Stimulated activated naive CD8-positive, alpha-beta T cell treated with anti-CD3 and anti-CD28 coated beads, Interleukin-15, amount 100 ng/mL, for 72 hours (primary cell): Measurements from ENCODE around the gene KMT5B.
A peak's percentile ranks its signal among the peaks of the same experiment; 100 is the strongest.

Experiments
- ATAC-seq: fragments of 150-1000 bp; cut with Tn5 transposase; 2 replicates; pipeline ENCODE4 v1.10.0; 2021; ENCODE audit warnings: mild to moderate bottlenecking, moderate library complexity
- DNase-seq, 2 donors: peaks; one replicate each; pipeline ENCODE4 v3.0.0; 2021 to 2022
- H3K27ac Mint-ChIP-seq, 2 donors: one replicate each; pipeline ENCODE4 v1.8.0; 2022; ENCODE audit warnings: mild to moderate bottlenecking in 2 of 2, mixed read lengths in 2 of 2, moderate library complexity in 2 of 2
- H3K27me3 Mint-ChIP-seq: one replicate; pipeline ENCODE4 v1.8.0; 2022; ENCODE audit warnings: mixed read lengths
- H3K4me1 Mint-ChIP-seq: one replicate; pipeline ENCODE4 v1.8.0; 2022; ENCODE audit warnings: mild to moderate bottlenecking, mixed read lengths
- H3K4me3 Mint-ChIP-seq, 2 donors: one replicate each; pipeline ENCODE4 v1.8.0; 2022; ENCODE audit warnings: mild to moderate bottlenecking in 2 of 2, mixed read lengths in 2 of 2, moderate library complexity in 1 of 2
- H3K9me3 Mint-ChIP-seq, 2 donors: one replicate each; pipeline ENCODE4 v1.8.0; 2022; ENCODE audit warnings: mixed read lengths in 2 of 2

Gene KMT5B

DNA sequence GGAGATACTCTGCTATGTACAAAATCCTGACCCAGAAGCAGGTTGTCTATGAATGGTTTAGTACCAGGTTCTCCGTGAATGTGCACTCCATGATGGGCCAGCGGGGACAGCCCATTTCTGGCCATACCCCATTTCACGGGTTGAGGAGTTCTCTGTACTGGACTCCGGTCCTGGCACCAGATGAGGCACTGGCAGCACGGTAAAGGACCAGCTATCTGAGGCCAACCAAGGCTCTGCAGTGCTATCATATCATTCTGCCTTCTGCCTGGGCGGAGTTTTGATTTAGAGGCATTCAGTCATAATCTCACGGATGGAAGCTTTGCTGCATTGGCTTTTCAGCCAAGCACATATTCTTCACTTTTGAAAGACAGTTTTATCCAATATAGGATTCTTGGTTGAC lies 18.5 kb upstream of the KMT5B start:
- DNase-seq (no peak), ATAC-seq (no peak)
- Mint-ChIP-seq H3K27me3 (peaks cover 10% of the 10 kb centered on the region), H3K4me1 (no peaks in the 10 kb centered on the region), H3K4me3 (no peak overlapping the region), H3K9me3 (peaks cover 17 to 28% of the 10 kb centered on the region in 2 donors), H3K27ac (no peak overlapping the region)

DNA sequence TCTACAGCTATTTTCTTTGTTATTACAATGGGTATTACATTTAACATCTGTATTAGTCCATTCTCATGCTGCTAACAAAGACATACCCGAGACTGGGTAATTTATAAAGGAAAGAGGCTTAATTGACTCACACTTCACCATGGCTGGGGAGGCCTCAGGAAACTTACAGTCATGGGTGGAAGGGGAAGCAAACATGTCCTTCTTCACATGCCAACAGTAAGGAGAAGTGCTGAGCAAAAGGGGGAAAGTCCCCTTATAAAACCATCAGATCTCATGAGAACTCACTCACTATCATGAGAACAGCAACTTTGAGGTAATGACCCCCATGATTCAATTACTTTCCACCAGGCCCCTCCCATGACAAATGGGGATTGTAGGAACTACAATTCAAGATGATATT lies 16.5 kb upstream of the KMT5B start:
- Mint-ChIP-seq H3K9me3 (peaks cover 17 to 36% of the 10 kb centered on the region in 2 donors), H3K4me3 (no peak overlapping the region), H3K27ac (no peak overlapping the region), H3K4me1 (no peaks in the 10 kb centered on the region), H3K27me3 (peaks cover 10% of the 10 kb centered on the region)
- ATAC-seq (no peak), DNase-seq (no peak)

DNA sequence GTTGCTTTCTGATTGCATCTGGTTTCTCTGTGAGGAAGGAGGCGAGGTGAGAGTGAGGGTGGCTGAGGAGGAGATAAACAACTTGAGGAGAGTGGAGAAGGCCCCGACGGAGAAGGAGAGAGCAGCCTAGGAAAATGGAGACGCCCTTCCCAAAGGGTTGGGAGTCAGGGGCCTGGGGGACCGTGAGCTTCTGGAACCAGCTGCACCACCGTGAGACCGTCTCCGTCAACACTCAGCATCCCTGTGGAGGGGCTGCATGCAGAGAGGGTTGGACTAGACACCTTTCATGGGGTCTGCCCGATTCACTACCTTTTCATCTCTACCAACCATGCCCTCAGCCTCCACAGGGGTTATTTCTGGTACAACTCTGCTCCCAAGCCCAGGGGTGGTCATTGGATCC lies 13.3 kb upstream of the KMT5B start:
- peaks cover 8% of the 10 kb centered on the region for H3K27me3 Mint-ChIP-seq
- H3K4me3 Mint-ChIP-seq = no peak overlapping the region
- no peak for ATAC-seq
- DNase-seq = no peak
- H3K27ac Mint-ChIP-seq = no peak overlapping the region
- H3K4me1 Mint-ChIP-seq = no peaks in the 10 kb centered on the region
- peaks cover 17 to 36% of the 10 kb centered on the region in 2 donors for H3K9me3 Mint-ChIP-seq

DNA sequence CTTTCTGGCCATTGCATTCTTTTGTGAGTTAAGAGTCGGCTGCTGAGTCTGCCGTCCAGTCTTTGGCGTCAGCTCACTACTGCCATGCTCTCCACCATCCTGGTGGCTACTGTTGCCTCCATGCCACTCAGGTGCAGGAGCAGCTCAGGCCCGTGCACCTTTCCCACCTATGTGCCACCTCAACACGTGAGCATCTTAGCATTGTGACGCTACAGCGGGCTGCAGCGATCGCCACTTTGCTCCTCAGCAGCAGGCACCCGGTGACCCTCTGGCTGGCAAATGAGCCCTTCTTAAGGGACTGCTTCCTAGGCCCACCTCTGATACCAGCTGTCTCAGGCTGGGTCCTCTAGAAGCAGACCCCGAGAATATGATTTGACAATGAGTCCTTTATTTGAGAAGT lies 11.5 kb upstream of the KMT5B start:
- H3K27ac Mint-ChIP-seq = no peak overlapping the region
- no peaks in the 10 kb centered on the region for H3K4me1 Mint-ChIP-seq

DNA sequence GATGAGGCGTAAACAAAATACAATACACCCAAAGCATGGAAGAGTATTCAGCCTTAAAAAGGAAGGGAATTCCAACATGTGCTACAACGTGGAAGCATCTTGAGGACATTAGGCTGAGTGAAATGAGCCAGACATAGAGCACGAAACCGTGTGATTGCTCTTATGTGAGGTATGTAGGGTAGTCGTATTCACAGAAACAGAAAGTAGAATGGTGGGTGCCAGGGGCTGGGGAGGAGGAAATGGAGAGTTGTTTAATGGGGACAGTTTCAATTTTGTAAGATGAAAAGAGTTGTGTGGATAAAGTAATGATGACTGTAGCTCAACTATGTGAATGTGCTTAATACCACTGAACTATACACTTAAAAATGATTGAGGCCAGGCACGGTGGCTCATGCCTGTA lies 10.2 kb upstream of the KMT5B start:
- ATAC-seq (no peak), DNase-seq (no peak)
- peaks cover 8% of the 10 kb centered on the region for H3K27me3 Mint-ChIP-seq
- H3K27ac Mint-ChIP-seq = no peak overlapping the region
- H3K4me3 Mint-ChIP-seq = no peak overlapping the region
- H3K4me1 Mint-ChIP-seq = no peaks in the 10 kb centered on the region
- peaks cover 0 to 16% of the 10 kb centered on the region in 2 donors for H3K9me3 Mint-ChIP-seq

More for the DNA sequence above, 11.5 kb upstream of the KMT5B start:
- H3K4me3 Mint-ChIP-seq = no peak overlapping the region
- H3K9me3 Mint-ChIP-seq = peaks cover 12 to 29% of the 10 kb centered on the region in 2 donors
- peaks cover 8% of the 10 kb centered on the region for H3K27me3 Mint-ChIP-seq
- DNase-seq (no peak), ATAC-seq (no peak)

DNA sequence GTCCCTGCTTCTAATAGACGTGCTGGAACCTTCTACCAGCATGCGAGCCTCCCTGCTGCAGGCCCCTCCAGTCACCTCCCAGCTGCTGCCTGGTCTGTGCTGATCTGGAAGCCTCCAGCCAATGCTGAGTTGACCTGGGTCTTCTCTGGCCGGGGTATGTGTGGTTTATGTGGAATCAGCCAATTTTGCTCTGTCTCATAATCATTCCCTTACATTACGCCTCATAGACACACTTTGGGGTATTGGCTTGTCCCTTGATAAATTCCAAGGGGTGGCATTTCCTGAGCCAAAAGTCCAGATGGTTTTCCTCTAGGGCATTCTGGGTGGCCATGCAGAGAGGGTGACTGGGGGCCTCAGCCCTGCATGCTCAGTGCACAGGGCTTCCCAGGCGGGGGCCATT lies 8.3 kb upstream of the KMT5B start:
- peak overlapping the region in 1 of 2 donors; percentile 12 for H3K27ac Mint-ChIP-seq
- peaks cover 0 to 5% of the 10 kb centered on the region in 2 donors for H3K9me3 Mint-ChIP-seq
- DNase-seq = no peak
- no peak for ATAC-seq
- no peak overlapping the region for H3K4me3 Mint-ChIP-seq
- H3K4me1 Mint-ChIP-seq = no peaks in the 10 kb centered on the region
- peaks cover 8% of the 10 kb centered on the region for H3K27me3 Mint-ChIP-seq

DNA sequence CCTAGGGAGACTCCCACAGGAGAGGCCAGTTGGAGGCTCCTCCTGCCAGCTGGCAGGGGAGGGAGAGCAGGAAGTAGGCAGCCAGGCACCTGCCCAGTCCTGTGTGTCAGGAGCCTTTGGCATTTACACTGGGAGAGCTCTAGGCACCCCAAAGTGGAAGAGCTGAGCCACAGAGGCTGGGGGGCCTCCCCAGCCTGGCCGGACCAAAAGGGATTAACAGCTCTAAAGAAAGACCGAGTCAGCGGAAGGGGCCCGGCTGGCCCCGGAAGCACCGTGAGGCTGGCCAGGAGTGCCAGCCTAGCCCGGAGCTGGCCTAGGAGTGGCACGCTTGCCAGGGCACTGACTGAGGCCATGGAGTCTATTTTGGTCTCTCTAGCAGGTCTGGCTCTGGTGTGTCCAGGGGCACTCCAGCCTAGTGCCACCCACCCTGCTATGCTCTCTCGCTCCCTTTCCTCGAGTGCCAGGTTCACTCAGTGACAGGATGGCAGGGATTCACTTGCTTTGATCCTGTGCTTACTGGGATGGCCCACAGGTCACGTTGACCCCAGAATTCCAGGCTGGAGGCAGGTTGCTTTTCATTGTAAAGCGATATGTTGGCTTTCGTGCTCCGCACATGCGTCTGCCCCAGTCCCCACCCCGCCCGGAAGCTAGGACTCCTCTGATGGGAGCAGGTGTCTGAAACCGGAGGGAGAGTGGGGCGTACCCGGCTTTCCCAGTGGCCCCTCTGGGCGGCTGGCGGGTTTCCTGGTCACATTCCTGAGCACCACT lies 3.3 kb upstream of the KMT5B start:
- H3K4me1 Mint-ChIP-seq = peaks cover 28% of the 10 kb centered on the region
- no peak overlapping the region for H3K4me3 Mint-ChIP-seq
- no peaks in the 10 kb centered on the region for H3K9me3 Mint-ChIP-seq
- DNase-seq (no peak), ATAC-seq (no peak)
- H3K27ac Mint-ChIP-seq = peak overlapping the region in 1 of 2 donors; percentile 48
- peaks cover 21% of the 10 kb centered on the region for H3K27me3 Mint-ChIP-seq

DNA sequence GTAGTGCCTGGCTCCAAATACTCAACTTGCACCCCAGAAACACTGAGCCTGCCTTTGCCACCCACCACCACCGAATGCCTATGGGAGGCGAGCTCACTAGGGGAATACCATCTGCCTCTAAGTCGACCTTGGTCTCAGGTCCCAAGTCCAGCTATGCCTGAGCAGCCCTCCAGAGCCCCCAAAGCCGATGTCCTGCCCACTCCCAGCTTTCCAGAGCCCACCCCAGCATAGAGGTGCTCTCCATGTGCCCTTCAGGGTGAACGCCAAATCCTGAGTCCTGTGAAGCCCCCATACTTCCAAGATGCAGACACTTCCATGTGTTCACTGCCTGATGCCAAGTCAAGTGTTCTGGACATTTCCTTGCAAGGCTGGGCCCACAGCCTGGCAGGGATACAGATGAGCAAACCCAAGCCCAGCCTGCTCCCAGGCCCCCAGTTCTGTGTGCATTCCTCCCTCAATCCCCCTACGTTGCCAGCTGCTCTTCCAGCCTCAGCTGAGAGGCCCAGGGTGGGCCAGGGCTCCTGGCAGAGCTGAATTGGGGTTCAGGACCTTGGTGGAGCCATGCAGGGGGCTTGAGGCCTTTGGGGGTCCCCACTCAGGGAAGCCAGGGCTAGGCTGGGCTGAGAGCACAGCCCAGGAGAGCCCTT lies 2.6 kb upstream of the KMT5B start:
- H3K9me3 Mint-ChIP-seq = no peaks in the 10 kb centered on the region
- peaks cover 35% of the 10 kb centered on the region for H3K4me1 Mint-ChIP-seq
- ATAC-seq = no peak
- DNase-seq = no peak
- H3K4me3 Mint-ChIP-seq = peak overlapping the region; percentile 75 to 90
- no peak overlapping the region for H3K27ac Mint-ChIP-seq
- H3K27me3 Mint-ChIP-seq = peaks cover 21% of the 10 kb centered on the region

DNA sequence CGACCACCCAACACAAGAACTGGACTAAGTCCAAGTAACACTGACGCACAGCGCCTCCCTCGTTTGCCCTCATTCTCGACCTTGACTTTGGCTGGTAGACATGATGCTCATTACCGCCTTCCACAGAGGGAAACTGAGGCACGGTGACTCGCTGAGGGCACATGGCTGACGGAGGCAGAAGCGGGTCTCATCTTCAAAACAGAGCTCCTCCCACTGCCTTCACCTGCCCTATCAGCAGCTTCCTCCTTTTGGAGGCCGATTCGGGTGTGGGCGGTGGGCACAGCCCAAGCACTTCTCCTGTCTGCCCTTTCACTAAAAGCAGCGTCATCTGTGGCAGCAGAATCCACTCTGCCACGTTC lies 2.0 kb upstream of the KMT5B start:
- DNase-seq (peak; percentile 25 to 32), ATAC-seq (no peak)
- peaks cover 21% of the 10 kb centered on the region for H3K27me3 Mint-ChIP-seq
- peak overlapping the region; percentile 75 to 90 for H3K4me3 Mint-ChIP-seq
- peaks cover 41% of the 10 kb centered on the region for H3K4me1 Mint-ChIP-seq
- H3K27ac Mint-ChIP-seq = peak overlapping the region in 1 of 2 donors; percentile 19
- no peaks in the 10 kb centered on the region for H3K9me3 Mint-ChIP-seq

DNA sequence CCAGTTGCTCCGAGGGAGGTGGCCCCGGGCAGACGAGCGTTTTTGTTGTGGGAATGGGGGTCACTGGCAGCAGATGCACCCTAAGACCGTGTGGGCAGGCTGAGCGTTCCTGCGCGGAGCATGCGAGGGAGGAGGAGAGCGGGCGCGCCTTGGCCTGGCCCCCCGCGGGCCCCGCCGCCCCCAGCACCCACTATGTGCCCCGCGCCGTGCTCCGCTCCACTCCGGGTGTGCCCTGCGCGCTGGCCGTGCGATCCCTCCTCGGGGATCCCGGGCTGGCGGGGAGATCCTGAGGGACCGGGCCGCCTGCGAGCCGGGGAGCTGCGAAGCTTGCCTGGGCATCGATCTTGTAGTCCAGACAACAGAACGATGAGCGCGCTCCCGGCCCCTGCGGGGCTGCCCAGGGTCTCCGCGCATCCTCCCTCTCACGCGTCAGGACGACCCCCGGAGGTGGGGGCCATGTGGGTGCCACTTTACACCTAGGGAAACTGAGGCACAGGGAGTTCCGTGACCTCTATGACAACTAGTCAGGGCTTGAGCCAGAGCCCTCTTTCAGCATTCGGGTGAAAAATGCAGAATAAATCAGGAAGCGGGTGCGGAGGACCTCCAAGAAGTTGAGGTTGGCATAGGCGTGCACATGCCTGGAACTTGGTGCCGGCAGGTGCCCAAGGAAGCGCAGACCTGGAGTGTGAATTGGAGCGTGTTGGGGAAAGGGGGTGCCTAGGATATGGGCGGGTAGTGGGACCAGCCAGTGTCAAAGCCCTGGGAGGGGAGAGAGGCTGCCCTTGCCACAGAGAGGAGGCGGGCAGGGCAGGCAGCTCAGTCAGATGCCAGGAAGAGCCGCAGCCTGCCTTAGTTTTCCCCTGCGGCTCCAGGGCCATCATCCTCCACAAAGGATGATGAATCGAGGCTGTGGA lies 1.3 kb upstream of the KMT5B start:
- Mint-ChIP-seq H3K9me3 (no peaks in the 10 kb centered on the region), H3K4me1 (peaks cover 47% of the 10 kb centered on the region), H3K27ac (peak overlapping the region in 1 of 2 donors; percentile 34), H3K4me3 (peak overlapping the region; percentile 78 to 90), H3K27me3 (peaks cover 21% of the 10 kb centered on the region)
- peak in 1 of 2 donors; percentile 32 for DNase-seq
- ATAC-seq = peak; percentile 14

DNA sequence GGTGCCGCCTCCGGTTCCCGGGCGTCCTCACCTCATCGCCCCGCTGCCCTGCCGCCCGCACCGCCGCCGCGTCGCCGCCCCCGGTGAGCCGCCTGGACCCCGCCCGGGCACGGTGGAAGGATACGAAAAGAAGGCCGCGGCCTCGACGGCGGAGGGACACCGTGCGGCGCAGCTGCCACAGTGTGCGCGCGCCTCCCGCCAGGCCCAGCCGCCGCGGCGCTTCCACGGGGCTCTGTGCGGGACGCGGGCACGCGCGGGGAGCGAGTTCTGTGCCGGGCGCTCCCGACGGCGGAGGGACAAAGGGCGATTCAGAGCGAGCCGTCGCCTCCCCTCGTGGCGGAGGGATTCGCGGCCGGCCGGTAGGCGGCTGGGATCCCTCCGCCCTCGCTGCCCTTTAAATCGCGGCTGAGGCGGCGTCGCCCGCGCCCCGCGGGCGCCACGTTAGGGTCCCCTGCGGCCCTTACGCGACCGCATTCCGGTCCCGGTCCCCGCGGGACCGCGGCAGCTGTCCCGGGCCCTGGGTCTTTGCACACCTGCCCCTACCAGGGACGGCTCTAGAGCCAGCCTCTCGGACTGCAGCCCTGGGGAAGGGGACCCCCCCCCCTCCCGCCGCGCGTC lies 568 bp upstream of the KMT5B start:
- Mint-ChIP-seq H3K9me3 (no peaks in the 10 kb centered on the region), H3K4me1 (peaks cover 54% of the 10 kb centered on the region), H3K4me3 (peak overlapping the region; percentile 78 to 90), H3K27ac (peak overlapping the region; percentile 29 to 88), H3K27me3 (peaks cover 21% of the 10 kb centered on the region)
- peak; percentile 84 to 89 for DNase-seq
- ATAC-seq = peak; percentile 73

DNA sequence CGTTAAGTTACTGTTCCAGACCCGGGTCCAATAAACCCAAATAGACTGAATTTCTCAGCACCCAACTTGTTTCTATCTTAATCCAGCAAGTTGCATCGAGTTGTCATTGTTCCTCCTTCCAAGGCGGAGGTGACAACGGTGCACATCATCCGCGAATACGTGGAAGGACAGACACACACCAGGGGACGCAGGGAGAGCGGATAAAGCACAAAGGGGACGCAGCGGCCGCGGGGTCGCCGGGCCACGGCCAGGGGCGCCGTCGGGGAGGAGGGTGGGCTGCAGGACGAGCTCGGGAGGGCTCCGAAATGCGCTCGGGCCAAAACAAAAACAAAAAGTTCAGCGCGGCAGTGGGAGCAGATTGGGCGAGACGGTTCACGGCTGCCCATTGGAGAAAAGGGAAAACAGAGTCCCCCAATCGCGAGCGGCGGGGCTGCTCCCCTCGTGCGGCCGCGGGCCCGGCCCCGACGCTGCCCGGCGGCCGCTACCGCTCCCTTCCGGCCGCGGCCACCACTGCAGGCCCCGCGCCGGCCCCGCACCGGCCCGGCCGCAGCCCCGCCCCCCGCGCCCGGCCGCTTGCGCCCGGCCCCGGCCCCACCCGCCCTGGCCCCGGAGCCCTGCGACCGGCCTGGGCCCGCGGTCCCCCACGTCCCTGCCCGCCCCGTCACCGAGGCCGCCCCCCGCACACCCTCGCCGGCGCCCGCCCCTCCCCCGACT lies 518 bp downstream of the KMT5B start:
- Mint-ChIP-seq H3K27ac (peak overlapping the region; percentile 86 to 94), H3K27me3 (peaks cover 21% of the 10 kb centered on the region), H3K4me3 (peak overlapping the region; percentile 84 to 94), H3K9me3 (no peaks in the 10 kb centered on the region), H3K4me1 (peaks cover 60% of the 10 kb centered on the region)
- DNase-seq = peak; percentile 69 to 71
- ATAC-seq = peak; percentile 76

DNA sequence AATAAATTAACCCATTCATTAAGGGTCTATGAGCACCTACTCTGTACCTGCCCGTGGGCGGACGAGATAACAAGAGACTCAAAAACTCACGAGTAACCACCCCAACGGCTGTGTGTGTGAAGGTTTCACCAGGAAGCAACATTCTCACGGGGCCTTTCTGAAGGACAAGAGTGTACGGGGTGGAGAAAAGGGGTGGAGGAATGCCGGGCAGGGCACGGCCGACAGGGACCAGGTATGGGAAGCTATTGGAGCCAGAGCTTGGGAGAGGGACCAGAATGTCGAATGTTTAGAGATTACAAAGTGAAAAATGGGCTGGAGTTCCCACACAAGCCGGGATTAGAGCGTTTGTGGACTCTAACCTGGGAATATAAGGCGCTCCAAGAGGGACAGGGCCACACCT lies 1.6 kb downstream of the KMT5B start:
- Mint-ChIP-seq H3K4me3 (peak overlapping the region; percentile 92 to 94), H3K9me3 (no peaks in the 10 kb centered on the region), H3K27ac (no peak overlapping the region), H3K27me3 (peaks cover 21% of the 10 kb centered on the region), H3K4me1 (peaks cover 67% of the 10 kb centered on the region)
- no peak for DNase-seq
- no peak for ATAC-seq

DNA sequence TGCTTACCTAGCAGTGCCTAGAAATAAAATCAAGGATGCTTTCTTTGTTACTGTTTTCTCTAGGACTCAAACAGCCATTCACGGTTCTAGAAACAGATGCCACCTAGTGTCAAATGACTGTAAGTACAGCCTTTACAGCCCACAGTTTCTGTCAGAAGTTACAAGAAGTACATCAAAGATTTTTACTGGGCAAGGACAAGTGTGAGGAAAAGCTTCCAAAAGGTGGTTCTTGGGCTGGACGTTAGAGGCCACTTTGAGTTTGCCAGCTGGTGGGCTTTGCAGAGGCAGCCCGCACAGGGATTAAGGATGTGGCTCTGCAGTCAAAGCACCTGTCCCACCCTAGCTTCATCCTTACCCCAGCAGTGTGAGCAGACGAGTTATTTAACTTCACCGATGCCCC lies 6.9 kb downstream of the KMT5B start:
- Mint-ChIP-seq H3K27me3 (no peaks in the 10 kb centered on the region), H3K9me3 (no peaks in the 10 kb centered on the region), H3K27ac (no peak overlapping the region), H3K4me1 (peaks cover 84% of the 10 kb centered on the region), H3K4me3 (no peak overlapping the region)
- ATAC-seq (peak; percentile 73), DNase-seq (peak in 1 of 2 donors; percentile 23)

DNA sequence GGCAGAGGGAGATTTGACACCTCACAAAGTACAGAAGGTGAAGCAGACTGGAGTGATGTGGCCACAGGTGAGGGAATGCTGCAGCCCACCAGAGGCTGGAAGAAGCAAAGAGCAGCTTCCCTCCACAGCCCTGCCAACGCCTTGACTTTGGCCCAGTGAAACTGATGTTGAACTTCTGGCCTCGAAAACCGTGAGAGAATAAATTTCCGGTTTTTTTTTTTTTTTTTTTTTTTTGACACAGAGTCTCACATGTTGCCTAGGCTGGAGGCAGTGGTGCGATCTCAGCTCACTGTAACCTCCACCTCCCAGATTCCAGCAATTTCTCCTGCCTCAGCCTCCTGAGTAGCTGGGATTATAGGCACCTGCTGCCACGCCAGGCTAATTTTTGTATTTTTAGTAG lies 8.7 kb downstream of the KMT5B start:
- Mint-ChIP-seq H3K4me1 (peaks cover 84% of the 10 kb centered on the region), H3K27me3 (no peaks in the 10 kb centered on the region), H3K27ac (no peak overlapping the region), H3K4me3 (no peak overlapping the region), H3K9me3 (no peaks in the 10 kb centered on the region)
- DNase-seq (no peak), ATAC-seq (no peak)
